A673 (cell line): ENCODE data around the gene EZH2. TPM values are rescaled to one million over a fixed set of nuclear protein-coding genes. Genes with fewer than 3 reads are reported as not detected.

Source experiments
- BruUV-seq: library from RNA; stranded (reverse); fragments of 400-500 nt; replicated peaks from 2 replicates; lab custom pipeline; 2021; lab: Mats Ljungman, UMichigan
- CTCF ChIA-PET: fragments of 300-600 bp; sonication (Branson Sonifier 250); formaldehyde crosslinking; loops from one replicate; lab custom pipeline; 2022; ENCODE audit warnings: antibody characterized with exemption; lab: Charles Lee
- POLR2A ChIA-PET: fragments of 300-600 bp; sonication (Branson Sonifier 250); formaldehyde crosslinking; loops from one replicate; lab custom pipeline; 2022; ENCODE audit warnings: antibody characterized with exemption; ENCODE audit not compliant: low non-redundant PET; lab: Charles Lee
- DNase-seq: peaks from one replicate; pipeline ENCODE4 v3.0.0-alpha.2; 2015; ENCODE audit warnings: low spot score
- H3K27ac ChIP-seq: fragments of 200-600 bp; sonication (generic); 2 replicates; pipeline ENCODE4 v1.5.1; 2016; ENCODE audit warnings: mixed run types, low read depth, mild to moderate bottlenecking, mixed read lengths, antibody characterized with exemption, low read length; ENCODE audit not compliant: poor library complexity, severe bottlenecking
- H3K27me3 ChIP-seq: fragments of 200-600 bp; sonication (generic); replicated peaks from 2 replicates; pipeline ENCODE4 v1.6.1; 2017; ENCODE audit warnings: mixed run types, low read depth, mild to moderate bottlenecking, mixed read lengths, antibody characterized with exemption, low read length; ENCODE audit not compliant: insufficient read depth, poor library complexity
- H3K36me3 ChIP-seq: fragments of 200-600 bp; sonication (generic); 2 replicates; pipeline ENCODE4 v1.6.1; 2016; ENCODE audit warnings: mixed run types, mild to moderate bottlenecking, mixed read lengths, antibody characterized with exemption, low read length; ENCODE audit not compliant: insufficient read depth, poor library complexity, severe bottlenecking
- H3K4me1 ChIP-seq: fragments of 200-600 bp; sonication (generic); 2 replicates; pipeline ENCODE4 v1.6.1; 2017; ENCODE audit warnings: mixed run types, mild to moderate bottlenecking, mixed read lengths, antibody characterized with exemption, low read length; ENCODE audit not compliant: insufficient read depth, poor library complexity, severe bottlenecking
- H3K4me3 ChIP-seq: fragments of 200-600 bp; sonication (generic); 2 replicates; pipeline ENCODE4 v1.5.1; 2016; ENCODE audit warnings: low read depth, mixed run types, mild to moderate bottlenecking, mixed read lengths, low read length; ENCODE audit not compliant: poor library complexity, severe bottlenecking
- H3K9me3 ChIP-seq: fragments of 200-600 bp; sonication (generic); 2 replicates; pipeline ENCODE4 v1.6.1; 2016; ENCODE audit warnings: mixed run types, low read depth, mild to moderate bottlenecking, mixed read lengths, antibody characterized with exemption, low read length; ENCODE audit not compliant: poor library complexity, severe bottlenecking
- CTCF ChIP-seq: fragments of 300-800, 200-600 bp; sonication (generic); conservative IDR thresholded peaks from 2 replicates; pipeline ENCODE4 v1.5.1; 2017; ENCODE audit warnings: low read depth, mild to moderate bottlenecking, antibody characterized with exemption, low read length, moderate library complexity, mixed read lengths
- EZH2 ChIP-seq: fragments of 200-600 bp; sonication (generic); IDR thresholded peaks from 2 replicates; pipeline ENCODE4 v1.6.1; 2017; ENCODE audit warnings: borderline replicate concordance, low read depth, mild to moderate bottlenecking, mixed read lengths, antibody characterized with exemption, low read length; ENCODE audit not compliant: poor library complexity, severe bottlenecking
- intact Hi-C: fragments of 100-400 bp; cut with micrococcal nuclease; formaldehyde crosslinking; loops from one replicate; pipeline ENCODE4 v1.10.0; 2022; ENCODE audit not compliant: unreplicated experiment
- total RNA-seq: library from RNA; stranded (reverse); gene quantifications from 2 replicates; pipeline ENCODE4 v1.2.3, GENCODE V29; 2021

EZH2 gene
- total RNA-seq, 1 experiment from 2014 or later = 140 TPM

GRCh38 chr7:148924011-148924410 is 39.9 kb upstream of the EZH2 start:
- Histone ChIP-seq H3K9me3 (no peaks in the 10 kb centered on the region), H3K27ac (no peak overlapping the region), H3K4me1 (peaks cover 6% of the 10 kb centered on the region), H3K4me3 (no peak overlapping the region), H3K36me3 (no peaks in the 10 kb centered on the region), H3K27me3 (no peaks in the 10 kb centered on the region)
- POLR2A ChIA-PET = interaction anchor here (0.6 kb wide), 1 partner anchor 150 kb away, joined by 3 read pairs; no protein-coding TSS in a partner anchor
- intact Hi-C loops = no loop called here
- no TSS peak for BruUV-seq
- no peak for DNase-seq
- TF ChIP-seq CTCF (no peak), EZH2 (no peak)
- CTCF ChIA-PET = no interaction called here

GRCh38 chr7:148921806-148922205 is 37.7 kb upstream of the EZH2 start:
- intact Hi-C loops = no loop called here
- H3K36me3 ChIP-seq = no peaks in the 10 kb centered on the region
- peaks cover 6% of the 10 kb centered on the region for H3K4me1 ChIP-seq
- no TSS peak for BruUV-seq
- TF ChIP-seq CTCF (no peak), EZH2 (no peak)
- H3K4me3 ChIP-seq = no peak overlapping the region
- no peak overlapping the region for H3K27ac ChIP-seq
- ChIA-PET CTCF (no interaction called here), POLR2A (interaction anchor here (0.6 kb wide), 1 partner anchor 20 kb away, joined by 7 read pairs; no protein-coding TSS in a partner anchor)
- no peaks in the 10 kb centered on the region for H3K9me3 ChIP-seq
- H3K27me3 ChIP-seq = no peaks in the 10 kb centered on the region
- DNase-seq = no peak

- TF ChIP-seq CTCF (0 out of 2 replicates have a peak, but pooled peaks have one; percentile 14), EZH2 (no peak)
- Histone ChIP-seq H3K27me3 (no peaks in the 10 kb centered on the region), H3K27ac (no peak overlapping the region), H3K36me3 (no peaks in the 10 kb centered on the region), H3K4me1 (peaks cover 11% of the 10 kb centered on the region), H3K4me3 (no peak overlapping the region), H3K9me3 (no peaks in the 10 kb centered on the region)
- ChIA-PET CTCF (no interaction called here), POLR2A (no interaction called here)
- DNase-seq = peak; percentile 56
- intact Hi-C loops = no loop called here
- BruUV-seq = no TSS peak
These were observed 37.1 kb upstream of the EZH2 start for GRCh38 chr7:148921189-148921588.
